Breast epithelium (tissue), 3 donors: ENCODE measurements around the gene LPCAT3.

Experiments
- POLR2AphosphoS5 ChIP-seq, 3 donors: sonication (generic); formaldehyde crosslinking; IDR thresholded peaks; one replicate each; pipeline ENCODE4 v1.6.1; 2017; ENCODE audit warnings: antibody characterized with exemption in 3 of 3
- TF ChIP-seq, protein P1 (sequence below), 3 donors: fragments of 450-650 bp; IDR thresholded peaks; one replicate each; pipeline ENCODE4 v1.5.1; 2016 to 2017; ENCODE audit warnings: antibody characterized with exemption in 3 of 3, mild to moderate bottlenecking in 3 of 3, moderate library complexity in 3 of 3

- TF ChIP-seq, protein P1, sequence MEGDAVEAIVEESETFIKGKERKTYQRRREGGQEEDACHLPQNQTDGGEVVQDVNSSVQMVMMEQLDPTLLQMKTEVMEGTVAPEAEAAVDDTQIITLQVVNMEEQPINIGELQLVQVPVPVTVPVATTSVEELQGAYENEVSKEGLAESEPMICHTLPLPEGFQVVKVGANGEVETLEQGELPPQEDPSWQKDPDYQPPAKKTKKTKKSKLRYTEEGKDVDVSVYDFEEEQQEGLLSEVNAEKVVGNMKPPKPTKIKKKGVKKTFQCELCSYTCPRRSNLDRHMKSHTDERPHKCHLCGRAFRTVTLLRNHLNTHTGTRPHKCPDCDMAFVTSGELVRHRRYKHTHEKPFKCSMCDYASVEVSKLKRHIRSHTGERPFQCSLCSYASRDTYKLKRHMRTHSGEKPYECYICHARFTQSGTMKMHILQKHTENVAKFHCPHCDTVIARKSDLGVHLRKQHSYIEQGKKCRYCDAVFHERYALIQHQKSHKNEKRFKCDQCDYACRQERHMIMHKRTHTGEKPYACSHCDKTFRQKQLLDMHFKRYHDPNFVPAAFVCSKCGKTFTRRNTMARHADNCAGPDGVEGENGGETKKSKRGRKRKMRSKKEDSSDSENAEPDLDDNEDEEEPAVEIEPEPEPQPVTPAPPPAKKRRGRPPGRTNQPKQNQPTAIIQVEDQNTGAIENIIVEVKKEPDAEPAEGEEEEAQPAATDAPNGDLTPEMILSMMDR (IDR thresholded peaks at IDR 0.05), result no peak
- peak in 1 of 3 donors; percentile 8 for TF ChIP-seq POLR2AphosphoS5 (IDR thresholded peaks at IDR 0.05)
Observed at GRCh38 chr12:7061138-7061537, 42.9 kb upstream of the LPCAT3 start.
